Measurements from ENCODE around the gene LHFPL2. TPM values are rescaled to one million over a fixed set of nuclear protein-coding genes. Genes with fewer than 3 reads are reported as not detected.
A peak's percentile ranks its signal among the peaks of the same experiment; 100 is the strongest.

LHFPL2 gene
- total RNA-seq, 6 experiments from 2014 or later = 14.4 to 18.9 (median 16.7) TPM

DNA sequence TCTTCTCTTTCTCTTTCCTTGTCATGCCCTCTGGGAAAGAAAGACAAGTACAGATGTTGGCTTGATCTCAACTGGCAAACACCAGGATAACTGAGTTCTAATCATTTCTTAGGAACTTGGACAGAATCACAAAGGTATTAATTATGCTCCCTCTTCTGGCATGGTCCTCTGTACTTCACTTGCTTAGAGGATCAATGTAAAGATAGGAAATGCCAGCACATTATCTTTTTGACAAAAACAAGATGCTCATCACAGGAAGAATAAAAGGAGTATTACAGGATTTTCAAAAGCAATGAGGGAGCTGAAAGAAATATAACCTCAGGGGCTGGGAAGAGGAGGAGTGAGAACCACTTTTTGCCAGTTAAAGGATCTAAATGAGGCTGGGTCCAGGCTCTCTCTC is 70.6 kb downstream of the LHFPL2 start:
- Mint-ChIP-seq H3K4me1 (ENCODE audit: low read depth) (peaks cover 41% of the 10 kb centered on the region), H3K9me3 (no peaks in the 10 kb centered on the region; the same call in 1 of the 2 replicates), H3K27ac (no peak overlapping the region), H3K36me3 (ENCODE audit: low read depth) (peaks cover 8% of the 10 kb centered on the region), H3K27me3 (ENCODE audit: insufficient read depth) (no peaks in the 10 kb centered on the region; the same call in 1 of the 2 replicates), H3K4me3 (no peak overlapping the region)
- TF ChIP-seq, protein P1, sequence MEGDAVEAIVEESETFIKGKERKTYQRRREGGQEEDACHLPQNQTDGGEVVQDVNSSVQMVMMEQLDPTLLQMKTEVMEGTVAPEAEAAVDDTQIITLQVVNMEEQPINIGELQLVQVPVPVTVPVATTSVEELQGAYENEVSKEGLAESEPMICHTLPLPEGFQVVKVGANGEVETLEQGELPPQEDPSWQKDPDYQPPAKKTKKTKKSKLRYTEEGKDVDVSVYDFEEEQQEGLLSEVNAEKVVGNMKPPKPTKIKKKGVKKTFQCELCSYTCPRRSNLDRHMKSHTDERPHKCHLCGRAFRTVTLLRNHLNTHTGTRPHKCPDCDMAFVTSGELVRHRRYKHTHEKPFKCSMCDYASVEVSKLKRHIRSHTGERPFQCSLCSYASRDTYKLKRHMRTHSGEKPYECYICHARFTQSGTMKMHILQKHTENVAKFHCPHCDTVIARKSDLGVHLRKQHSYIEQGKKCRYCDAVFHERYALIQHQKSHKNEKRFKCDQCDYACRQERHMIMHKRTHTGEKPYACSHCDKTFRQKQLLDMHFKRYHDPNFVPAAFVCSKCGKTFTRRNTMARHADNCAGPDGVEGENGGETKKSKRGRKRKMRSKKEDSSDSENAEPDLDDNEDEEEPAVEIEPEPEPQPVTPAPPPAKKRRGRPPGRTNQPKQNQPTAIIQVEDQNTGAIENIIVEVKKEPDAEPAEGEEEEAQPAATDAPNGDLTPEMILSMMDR (IDR thresholded peaks at IDR 0.05) = no peak
- DNase-seq = no peak

DNA sequence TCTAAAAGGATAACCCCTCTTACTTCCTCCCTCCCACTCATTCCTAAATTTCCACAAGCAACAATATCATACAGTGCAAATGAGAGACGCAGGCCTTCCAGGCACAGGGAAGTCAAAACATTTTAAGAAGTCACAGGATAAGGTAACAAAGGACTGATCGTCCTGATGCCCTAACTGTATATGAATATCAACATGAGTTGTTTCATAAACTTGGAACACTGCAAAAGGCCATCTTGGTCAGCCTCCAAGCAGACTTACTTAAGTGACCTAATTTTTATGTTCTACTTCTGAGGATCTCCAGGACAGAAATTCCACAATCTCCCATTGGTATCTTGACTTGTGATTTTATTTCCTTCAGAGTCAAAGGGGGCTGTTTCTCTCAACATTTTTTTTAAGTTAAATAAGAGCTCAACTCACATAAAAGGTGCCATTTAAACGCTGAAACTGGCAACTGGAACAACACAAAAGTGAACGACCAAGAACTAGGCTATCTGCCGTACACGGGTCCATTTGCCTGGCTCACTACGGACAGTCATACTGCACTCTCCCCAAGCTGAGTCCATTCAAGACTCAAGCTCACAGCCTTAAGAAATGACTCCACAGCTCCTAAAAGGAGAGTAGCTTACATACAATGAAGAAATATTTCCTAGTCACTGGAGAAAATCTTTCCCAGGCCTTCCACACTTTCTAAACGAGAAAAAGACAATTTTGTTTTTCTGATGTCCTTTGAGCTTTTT is 71.3 kb downstream of the LHFPL2 start:
- no peak for DNase-seq
- H3K9me3 Mint-ChIP-seq = no peaks in the 10 kb centered on the region; the same call in 1 of the 2 replicates
- H3K36me3 Mint-ChIP-seq (ENCODE audit: low read depth) = peaks cover 8% of the 10 kb centered on the region
- no peak overlapping the region for H3K27ac Mint-ChIP-seq
- TF ChIP-seq, protein P1 (IDR thresholded peaks at IDR 0.05) = no peak
- H3K27me3 Mint-ChIP-seq (ENCODE audit: insufficient read depth) = no peaks in the 10 kb centered on the region; the same call in 1 of the 2 replicates
- H3K4me1 Mint-ChIP-seq (ENCODE audit: low read depth) = peaks cover 41% of the 10 kb centered on the region
- no peak overlapping the region for H3K4me3 Mint-ChIP-seq

DNA sequence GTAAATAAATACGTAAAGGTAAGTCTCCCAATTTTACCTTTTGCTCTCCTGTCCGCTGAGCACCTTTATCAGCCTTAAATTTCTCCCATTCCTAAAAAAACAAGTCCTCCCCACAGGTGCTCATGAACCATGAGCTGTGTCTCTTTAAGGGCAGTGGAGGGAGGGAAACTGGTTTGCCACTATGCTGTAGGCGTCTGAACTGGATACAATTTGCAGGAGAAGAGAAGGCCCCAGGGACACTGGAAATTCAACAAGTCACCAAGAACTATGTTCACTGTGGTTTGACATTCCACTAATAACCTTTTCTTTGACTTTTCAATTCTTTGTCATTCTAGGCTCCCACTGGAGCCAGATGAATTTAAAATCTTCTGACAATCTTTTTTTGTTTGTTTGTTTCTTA is 72.2 kb downstream of the LHFPL2 start:
- peaks cover 41% of the 10 kb centered on the region for H3K4me1 Mint-ChIP-seq (ENCODE audit: low read depth)
- DNase-seq = no peak

DNA sequence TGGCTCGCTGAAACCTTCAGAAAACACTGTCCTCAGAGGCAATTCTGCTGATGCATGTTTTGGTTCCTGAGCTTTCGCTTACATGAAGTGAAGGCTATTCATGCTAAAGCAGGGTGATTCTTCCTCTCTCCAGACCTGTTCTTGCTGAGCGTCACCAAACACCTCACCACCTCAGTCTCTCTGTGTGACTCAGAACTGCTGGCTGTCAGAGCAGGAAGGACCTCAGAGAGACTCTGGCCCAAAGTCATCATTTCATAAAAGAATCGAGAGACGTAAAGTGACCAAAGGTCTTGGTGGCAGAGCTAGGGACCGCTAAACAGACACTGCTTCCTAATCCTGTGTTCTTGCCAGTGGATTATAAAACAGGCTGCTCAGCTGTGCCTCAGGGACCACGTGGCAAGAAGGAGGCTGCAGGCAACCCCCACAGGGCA is 73.8 kb downstream of the LHFPL2 start:
- Mint-ChIP-seq H3K27ac (peak overlapping the region; percentile 58), H3K9me3 (no peaks in the 10 kb centered on the region), H3K27me3 (ENCODE audit: insufficient read depth) (no peaks in the 10 kb centered on the region), H3K4me3 (no peak overlapping the region), H3K36me3 (ENCODE audit: low read depth) (no peaks in the 10 kb centered on the region), H3K4me1 (ENCODE audit: low read depth) (peaks cover 43% of the 10 kb centered on the region)
- peak; percentile 47 for DNase-seq
- TF ChIP-seq, protein P1 (IDR thresholded peaks at IDR 0.05) = no peak

More for the DNA sequence above, 72.2 kb downstream of the LHFPL2 start:
- no peaks in the 10 kb centered on the region; the same call in 1 of the 2 replicates for H3K9me3 Mint-ChIP-seq
- H3K27me3 Mint-ChIP-seq (ENCODE audit: insufficient read depth) = no peaks in the 10 kb centered on the region; the same call in 1 of the 2 replicates
- H3K27ac Mint-ChIP-seq = no peak overlapping the region; the same call in 1 of the 2 replicates
- H3K36me3 Mint-ChIP-seq (ENCODE audit: low read depth) = peaks cover 4% of the 10 kb centered on the region; the same call in 1 of the 2 replicates
- no peak overlapping the region for H3K4me3 Mint-ChIP-seq
- TF ChIP-seq, protein P1 (IDR thresholded peaks at IDR 0.05) = no peak

DNA sequence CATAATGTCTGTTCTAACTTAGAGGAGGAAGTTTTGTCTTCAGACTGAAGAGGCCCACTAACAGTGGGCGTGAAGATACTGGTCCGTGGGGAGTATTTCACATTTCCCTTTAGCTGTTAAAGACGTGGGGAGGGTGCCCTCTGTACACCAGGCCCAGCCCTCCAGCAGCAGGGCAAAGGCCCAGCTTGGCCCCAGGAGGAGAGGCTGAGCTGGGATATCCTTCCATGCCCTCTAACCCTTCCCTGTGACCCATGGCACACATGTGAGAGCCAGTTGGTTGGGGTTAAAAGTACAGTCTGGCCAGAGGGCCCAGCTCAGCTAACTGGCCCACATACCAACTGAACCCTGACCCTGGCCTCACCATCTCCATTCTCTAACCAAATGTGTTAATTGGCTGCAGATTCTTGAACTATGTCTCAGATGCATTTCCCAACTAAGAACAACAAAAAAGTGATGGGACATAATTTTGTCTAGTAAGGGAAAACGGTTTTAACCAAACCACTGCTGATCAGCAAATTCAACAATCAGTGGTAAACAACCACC is 74.4 kb downstream of the LHFPL2 start:
- Mint-ChIP-seq H3K36me3 (ENCODE audit: low read depth) (no peaks in the 10 kb centered on the region), H3K27me3 (ENCODE audit: insufficient read depth) (no peaks in the 10 kb centered on the region), H3K27ac (no peak overlapping the region), H3K4me3 (no peak overlapping the region), H3K4me1 (ENCODE audit: low read depth) (peaks cover 48% of the 10 kb centered on the region), H3K9me3 (no peaks in the 10 kb centered on the region)
- no peak for DNase-seq
- TF ChIP-seq, protein P1 (IDR thresholded peaks at IDR 0.05) = no peak

Measured in HFFc6 (cell line).